K562 (cell line): ENCODE data around the gene GFRA1. TPM values are rescaled to one million over a fixed set of nuclear protein-coding genes. Genes with fewer than 3 reads are reported as not detected.

Experiments used
- ATAC-seq: fragments of 200-7000 bp; cut with Tn5 transposase; 3 replicates; pipeline ENCODE4 v1.9.1; 2020; ENCODE audit warnings: moderate library complexity
- BruUV-seq: library from RNA; stranded (reverse); fragments of 400-500 nt; replicated peaks from 2 replicates; lab custom pipeline; 2021; lab: Mats Ljungman, UMichigan
- CTCF ChIA-PET: fragments of 300-600 bp; formaldehyde crosslinking; extraction: SDS; loops from one replicate; lab custom pipeline; 2021; ENCODE audit warnings: low intra/inter-chr PET ratio; lab: Yijun Ruan, JAX
- POLR2A ChIA-PET: fragments of 300-600, 350-650 bp; sonication (Branson Sonifier 250); formaldehyde crosslinking; extraction: SDS; loops from one replicate; lab custom pipeline; 2021; ENCODE audit warnings: antibody characterized with exemption, inconsistent platforms; lab: Yijun Ruan, JAX
- DNase-seq, 4 experiments: peaks; one replicate each; pipeline versions ENCODE4 v3.0.0 to v3.0.0-alpha.2; 2011 to 2018; ENCODE audit warnings: low spot score in 3 of 4, mixed read lengths in 3 of 4; ENCODE audit errors: extremely low read depth in 1 of 4
- FAIRE-seq: peaks from 2 replicates; lab custom pipeline; 2011; peaks lifted over from hg19 to GRCh38; lab: Jason Lieb, UNC
- H2AFZ ChIP-seq: 2 replicates; pipeline ENCODE4 v1.6.0; 2011; ENCODE audit warnings: low read depth, low read length, control low read depth, inconsistent platforms
- H3K27ac ChIP-seq: fragments of 200-600 bp; 3 replicates; pipeline ENCODE4 v1.8.0; 2011; ENCODE audit warnings: low read depth, mild to moderate bottlenecking, control low read depth, inconsistent platforms, low read length, moderate library complexity, mixed read lengths; ENCODE audit errors: extremely low read depth
- H3K27me3 ChIP-seq, 2 experiments: fragments of 300-600 bp in 1 of 2; 2 replicates in 1 of 2; 3 replicates in 1 of 2; pipeline versions ENCODE4 v1.6.0 to v1.8.0; 2011; ENCODE audit warnings: inconsistent platforms in 2 of 2, low read length in 2 of 2, mild to moderate bottlenecking in 1 of 2, mixed read lengths in 1 of 2, moderate library complexity in 1 of 2; ENCODE audit not compliant: control insufficient read depth in 2 of 2, insufficient read depth in 2 of 2
- H3K36me3 ChIP-seq: fragments of 300-600 bp; 3 replicates; pipeline ENCODE4 v1.8.0; 2011; ENCODE audit warnings: mild to moderate bottlenecking, low read length, inconsistent platforms; ENCODE audit not compliant: control insufficient read depth, insufficient read depth
- H3K4me1 ChIP-seq, 2 experiments: fragments of 200-600 bp in 1 of 2; replicated peaks in 1 of 2; 2 replicates in 1 of 2; 3 replicates in 1 of 2; pipeline versions ENCODE4 v1.5.1 to v1.8.0; 2011; ENCODE audit warnings: inconsistent platforms in 2 of 2, low read length in 2 of 2, mild to moderate bottlenecking in 1 of 2, mixed read lengths in 1 of 2, moderate library complexity in 1 of 2; ENCODE audit not compliant: control insufficient read depth in 2 of 2, insufficient read depth in 2 of 2
- H3K4me2 ChIP-seq: 2 replicates; pipeline ENCODE4 v1.6.1; 2011; ENCODE audit warnings: low read length, control low read depth, inconsistent platforms, mixed read lengths; ENCODE audit not compliant: insufficient read depth
- H3K4me3 ChIP-seq: fragments of 200-600 bp; sonication (generic), shearing (Covaris generic); 2 replicates; pipeline ENCODE4 v1.5.1; 2016; ENCODE audit warnings: control low read depth, inconsistent platforms
- H3K79me2 ChIP-seq: fragments of 200-600 bp; 3 replicates; pipeline ENCODE4 v1.8.0; 2011; ENCODE audit warnings: low read length, inconsistent platforms; ENCODE audit not compliant: control insufficient read depth, insufficient read depth
- H3K9ac ChIP-seq, 2 experiments: 2 replicates each; pipeline versions ENCODE4 v1.6.0 to v1.6.1; 2011; ENCODE audit warnings: low read depth in 2 of 2, low read length in 2 of 2, control low read depth in 1 of 2, inconsistent platforms in 1 of 2, mild to moderate bottlenecking in 1 of 2, mixed read lengths in 1 of 2; ENCODE audit not compliant: insufficient read depth in 1 of 2
- H3K9me1 ChIP-seq: one replicate; pipeline ENCODE4 v1.6.0; 2011; ENCODE audit warnings: inconsistent platforms, mild to moderate bottlenecking, low read length, moderate library complexity; ENCODE audit not compliant: control insufficient read depth, insufficient read depth
- H3K9me3 ChIP-seq: replicated peaks from 2 replicates; pipeline ENCODE4 v1.5.1; 2011; ENCODE audit warnings: low read depth, low read length, inconsistent platforms; ENCODE audit not compliant: control insufficient read depth, insufficient read depth
- H4K20me1 ChIP-seq: replicated peaks from 2 replicates; pipeline ENCODE4 v1.6.1; 2011; ENCODE audit warnings: low read length, inconsistent platforms, mixed read lengths; ENCODE audit not compliant: control insufficient read depth, insufficient read depth
- CBFA2T2 ChIP-seq: fragments of 450-650 bp; conservative IDR thresholded peaks from 2 replicates; pipeline ENCODE4 v1.6.1; 2017; ENCODE audit warnings: mild to moderate bottlenecking
- CTCFL ChIP-seq: IDR thresholded peaks from 2 replicates; pipeline ENCODE4 v1.6.1; 2011; ENCODE audit warnings: borderline replicate concordance, low read depth, mild to moderate bottlenecking, moderate library complexity, low read length; ENCODE audit not compliant: insufficient read depth, poor library complexity, severe bottlenecking
- HNRNPK ChIP-seq: fragments of 200-400 bp; formaldehyde crosslinking; IDR thresholded peaks from one replicate; pipeline ENCODE4 v1.6.1; 2018; ENCODE audit warnings: mild to moderate bottlenecking, low read depth, low read length; ENCODE audit not compliant: poor library complexity, severe bottlenecking
- MITF ChIP-seq: IDR thresholded peaks from 2 replicates; pipeline ENCODE4 v1.6.1; 2014; ENCODE audit warnings: antibody characterized with exemption
- NFE2L1 ChIP-seq: fragments of 450-650 bp; IDR thresholded peaks from 2 replicates; pipeline ENCODE4 v1.6.1; 2016; ENCODE audit warnings: missing genetic modification characterization, low read depth, mild to moderate bottlenecking, missing compliant biosample characterization, moderate library complexity, borderline replicate concordance
- NFXL1 ChIP-seq: fragments of 450-650 bp; formaldehyde crosslinking; IDR thresholded peaks from 2 replicates; pipeline ENCODE4 v1.4.0; 2021; ENCODE audit warnings: mild to moderate bottlenecking
- SIN3A ChIP-seq, 2 experiments: fragments of 150-350 bp in 1 of 2; IDR thresholded peaks; 2 replicates each; pipeline ENCODE4 v1.6.1; 2011 to 2016; ENCODE audit warnings: borderline replicate concordance in 2 of 2, low read depth in 2 of 2, low read length in 2 of 2, mild to moderate bottlenecking in 2 of 2, moderate library complexity in 2 of 2; ENCODE audit not compliant: control insufficient read depth in 1 of 2
- TEAD1 ChIP-seq, 2 experiments: fragments of 450-650 bp in 1 of 2; sonication (generic) in 1 of 2; formaldehyde crosslinking; IDR thresholded peaks; 2 replicates each; pipeline versions ENCODE4 v1.4.0 to v1.8.0; 2020 to 2022; ENCODE audit warnings: mild to moderate bottlenecking in 2 of 2, missing genetic modification reagents in 1 of 2
- TRIM24 ChIP-seq, 2 experiments: fragments of 450-650 bp; IDR thresholded peaks; 2 replicates each; pipeline ENCODE4 v1.6.1; 2016
- ZFP1 ChIP-seq: fragments of 450-650 bp; formaldehyde crosslinking; IDR thresholded peaks from 2 replicates; pipeline ENCODE4 v1.4.0; 2020; ENCODE audit warnings: mild to moderate bottlenecking, mixed read lengths
- ZNF165 ChIP-seq: fragments of 250-450 bp; sonication (Bioruptor Pico); IDR thresholded peaks from 2 replicates; pipeline ENCODE4 v1.4.0; 2020; ENCODE audit warnings: borderline replicate concordance
- ZNF224 ChIP-seq: sonication (generic); formaldehyde crosslinking; IDR thresholded peaks from 2 replicates; pipeline ENCODE4 v1.8.0; 2022; ENCODE audit warnings: mild to moderate bottlenecking, missing genetic modification reagents
- ZNF232 ChIP-seq: sonication (generic); formaldehyde crosslinking; IDR thresholded peaks from 2 replicates; pipeline ENCODE4 v1.8.0; 2022; ENCODE audit warnings: mild to moderate bottlenecking, missing genetic modification reagents
- in situ Hi-C: fragments of 300-500 bp; cut with MboI; formaldehyde crosslinking; loops from 4 replicates; pipeline ENCODE4 v1.15.0; 2018; ENCODE audit warnings: inconsistent platforms, mixed read lengths
- intact Hi-C: fragments of 100-400 bp; cut with micrococcal nuclease; formaldehyde crosslinking; loops from 2 replicates; pipeline ENCODE4 v1.14.2; 2022
- polyA plus RNA-seq, 8 experiments: library from polyadenylated mRNA; depleted of rRNA in 4 of 8; stranded (reverse) in 5 of 8; unstranded in 3 of 8; fragments of >200 nt; fragmentation: Nextera tagmentation in 2 of 8; fragmentation: Illumina TruSeq in 1 of 8; extraction: Ambion mirVana in 2 of 8; extraction: Trizol in 1 of 8; gene quantifications; 2 replicates each; pipeline versions ENCODE4 v1.2.1 to v1.2.3, GENCODE V29; 2011 to 2014; ENCODE audit warnings: inconsistent platforms in 1 of 8, missing spikeins in 1 of 8
- total RNA-seq, 7 experiments: library from RNA; depleted of rRNA in 6 of 7; stranded (reverse); fragments of >200 nt in 6 of 7; fragmentation: Illumina TruSeq in 2 of 7; extraction: Trizol in 2 of 7; gene quantifications; 2 replicates each; pipeline versions ENCODE4 v1.2.1 to v1.2.3, GENCODE V29; 2011 to 2021; ENCODE audit warnings: low replicate concordance in 1 of 7

The GFRA1 gene
- total and polyA plus RNA-seq, 9 of the 15 experiments (the other 6 are each of a cell fraction or from before 2014, with no cell fraction given), result 0.04 TPM; not detected in 8

GRCh38 chr10:116296291-116296721 is 23.3 kb upstream of the GFRA1 start (continued):
- TF ChIP-seq CTCFL, result no peak
- no peak for TF ChIP-seq ZNF232 (CRISPR knock-in tag)
- no peak for TF ChIP-seq MITF
- TF ChIP-seq CBFA2T2, result no peak

- Histone ChIP-seq H2AFZ (no peak overlapping the region), H3K9me1 (no peaks in the 10 kb centered on the region), H3K79me2 (no peaks in the 10 kb centered on the region), H3K36me3 (no peaks in the 10 kb centered on the region), H3K4me2 (no peak overlapping the region), H3K27ac (no peak overlapping the region), H3K9me3 (no peaks in the 10 kb centered on the region), H3K27me3 (no peaks in the 10 kb centered on the region), H3K4me1 (no peaks in the 10 kb centered on the region), H3K4me3 (no peak overlapping the region), H4K20me1 (no peaks in the 10 kb centered on the region), H3K9ac (no peak overlapping the region)
- CTCF ChIA-PET, result no interaction called here
- BruUV-seq, result no TSS peak
- ATAC-seq (no peak), DNase-seq (no peak), FAIRE-seq (no peak)
- POLR2A ChIA-PET, result no interaction called here
- in situ Hi-C loops (no loop called here), intact Hi-C loops (no loop called here)
- TF ChIP-seq TRIM24 (IDR thresholded peaks at IDR 0.05) (no peak), ZNF224 (CRISPR knock-in tag) (no peak), NFXL1 (CRISPR knock-in tag) (no peak), ZFP1 (CRISPR knock-in tag) (no peak), SIN3A (IDR thresholded peaks at IDR 0.05; ENCODE audit: borderline replicate concordance in 2 of 2, control insufficient read depth in 1 of 2, low read depth in 2 of 2, low read length in 2 of 2) (no peak), TEAD1 (CRISPR knock-in tag; IDR thresholded peaks at IDR 0.05) (no peak), ZNF165 (no peak), HNRNPK (no peak), NFE2L1 (tag) (peak; percentile 17; the same call in 1 of the 2 replicates)
These were observed 19.5 kb upstream of the GFRA1 start for GRCh38 chr10:116292493-116292892.
